ENCODE results near the gene SPATA13.
"Not testable (repeated sequence)": the region's sequence is repeated elsewhere in the genome, so short reads cannot be mapped to it uniquely, and the experiment has no call there.

SPATA13 gene

DNA sequence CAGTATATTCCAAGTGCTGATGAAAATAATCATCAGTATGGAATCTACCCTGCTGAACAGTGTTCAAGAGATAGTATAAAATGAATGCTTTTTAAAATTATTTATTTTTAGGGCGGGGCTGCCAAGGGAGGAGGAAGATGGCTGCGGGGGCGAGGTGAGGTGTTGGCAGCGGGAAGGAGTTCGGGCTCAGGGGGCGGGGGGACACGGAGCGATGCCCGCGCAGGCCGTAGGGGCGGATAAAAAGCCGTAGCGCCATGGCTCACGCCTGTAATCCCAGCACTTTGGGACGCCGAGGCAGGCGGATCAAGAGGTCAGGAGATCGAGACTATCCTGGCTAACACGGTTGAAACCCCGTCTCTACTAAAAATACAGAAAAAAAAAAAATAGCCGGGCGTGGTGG, 167.1 kb downstream of the SPATA13 start:
- not testable (repeated sequence) for DNase-seq

DNA sequence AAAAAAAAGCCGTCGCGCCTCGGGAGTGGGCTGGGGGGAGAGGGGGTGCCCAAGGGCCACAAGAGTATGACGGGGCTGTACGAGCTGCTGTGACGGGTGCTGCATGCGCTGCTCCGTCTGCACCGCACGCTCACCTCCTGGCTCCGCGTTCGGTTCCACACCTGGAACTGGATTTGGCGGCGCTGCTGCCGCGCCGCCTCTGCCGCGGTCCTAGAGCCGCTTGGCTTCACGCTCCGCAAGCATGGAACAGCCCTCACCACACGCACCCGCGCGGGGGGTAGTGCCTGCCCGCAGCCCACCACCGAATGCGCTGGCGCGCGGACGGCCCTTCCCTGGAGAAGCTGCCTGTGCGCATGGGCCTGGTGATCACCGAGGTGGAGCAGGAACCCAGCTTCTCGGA, 167.6 kb downstream of the SPATA13 start:
- no peak for DNase-seq

DNA sequence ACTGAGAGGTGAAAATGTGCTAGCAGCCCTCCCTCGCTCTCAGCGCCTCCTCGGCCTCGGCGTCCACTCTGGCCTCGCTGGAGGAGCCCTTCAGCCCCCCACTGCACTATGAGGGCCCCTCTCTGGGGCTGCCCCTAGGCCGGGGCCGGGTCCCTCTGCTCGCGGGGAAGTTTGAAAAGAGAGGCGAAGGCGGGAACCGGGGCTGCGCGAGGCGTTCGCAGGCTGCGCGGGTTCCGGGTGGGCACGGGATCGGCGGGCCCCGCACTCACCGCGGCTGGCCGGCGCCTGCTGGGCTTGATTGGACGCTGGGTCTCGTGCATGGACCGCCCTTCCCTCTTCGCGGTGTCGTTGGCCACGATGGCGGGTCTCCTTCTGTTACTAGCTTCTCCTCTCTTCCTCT, 178.2 kb downstream of the SPATA13 start:
- DNase-seq: no peak

DNA sequence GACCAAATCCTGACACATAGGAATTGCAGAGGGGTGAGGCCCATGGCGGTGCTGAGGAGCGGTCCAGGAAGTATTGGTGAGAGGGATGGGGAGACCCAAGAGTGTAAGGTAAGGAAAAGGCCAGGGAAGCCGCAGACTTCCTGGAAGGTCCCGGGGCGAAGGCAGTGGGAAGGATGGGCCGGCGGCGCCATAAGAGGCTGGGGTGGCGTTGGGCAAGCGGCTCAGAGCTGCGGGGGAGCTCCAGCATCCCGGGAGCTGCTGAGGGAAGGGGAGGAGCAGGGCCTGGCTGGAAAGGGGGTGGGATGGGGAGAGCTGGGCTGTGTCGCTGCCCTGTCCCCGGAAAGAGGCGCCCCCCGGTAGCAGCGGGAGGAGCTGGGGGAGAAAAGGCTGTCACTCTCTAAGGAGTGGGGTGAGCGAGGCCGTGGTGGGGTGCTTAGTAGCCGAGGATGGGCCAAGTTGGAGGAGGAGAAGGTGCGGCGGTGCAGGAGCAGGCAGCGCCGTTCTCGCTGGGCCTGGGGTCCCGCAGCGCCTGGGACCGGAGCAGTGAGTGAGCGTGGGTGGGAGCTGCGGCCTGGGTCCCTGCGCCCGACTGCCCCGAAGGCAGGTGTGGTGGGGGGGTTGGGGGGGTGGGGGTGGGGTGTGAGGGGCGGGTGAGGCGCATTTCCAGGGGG, 179.6 kb downstream of the SPATA13 start:
- DNase-seq: no peak

DNA sequence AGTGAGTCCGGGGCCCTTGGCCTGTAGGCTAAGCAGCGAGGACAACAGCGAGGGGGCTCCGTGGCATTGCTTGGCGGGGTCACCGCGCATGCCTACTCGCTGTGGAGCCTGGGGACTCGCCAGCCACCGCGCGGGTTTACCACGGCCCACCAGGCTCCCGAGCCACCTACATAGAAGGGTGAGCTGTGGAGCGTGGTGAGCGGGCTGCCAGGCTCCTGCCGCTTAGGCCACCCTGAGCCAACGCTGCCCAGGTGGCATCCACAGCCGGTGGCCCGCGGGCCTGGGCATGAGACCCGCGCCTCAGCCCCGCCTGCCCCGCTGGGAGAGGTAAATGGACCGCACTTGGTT, 180.1 kb downstream of the SPATA13 start:
- no peak for DNase-seq

DNA sequence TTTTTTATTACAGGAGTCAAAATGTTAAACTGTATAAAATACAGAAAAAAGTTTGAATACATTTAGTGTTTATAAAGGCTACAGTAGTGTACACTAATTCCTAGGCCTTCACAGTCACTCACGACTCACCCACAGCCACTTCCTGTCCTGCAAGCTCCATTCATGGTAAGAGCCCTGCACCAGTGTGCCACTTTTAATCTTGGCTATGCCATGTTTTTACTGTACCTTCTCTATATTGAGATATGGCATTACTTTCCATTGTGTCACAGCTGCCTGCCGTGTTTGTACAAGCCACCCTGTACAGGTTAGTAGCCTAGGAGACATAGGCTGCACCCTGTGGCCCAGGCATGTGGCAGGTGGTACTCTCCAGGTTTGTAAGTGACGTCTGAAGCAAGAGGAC, 180.9 kb downstream of the SPATA13 start:
- no peak for DNase-seq

DNA sequence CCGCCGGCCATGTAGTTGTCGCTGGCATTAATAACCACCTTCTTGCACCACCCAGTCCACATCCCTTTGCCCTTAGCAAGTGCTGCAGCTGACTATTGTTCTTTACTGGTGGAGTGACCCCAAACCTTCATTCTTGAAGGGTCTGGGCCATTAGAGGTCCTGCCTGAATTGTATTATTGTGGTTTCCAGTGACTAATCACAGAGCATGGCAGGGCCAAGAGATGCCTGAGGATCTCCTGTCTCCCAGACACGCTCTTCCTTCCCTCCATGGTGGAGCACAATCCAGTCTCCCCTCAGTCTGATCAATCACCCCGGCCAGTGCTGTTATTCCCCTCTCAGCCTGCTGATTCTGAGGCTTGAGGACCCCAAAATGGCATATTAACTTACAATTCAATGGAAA, 187.9 kb downstream of the SPATA13 start:
- no peak for DNase-seq

DNA sequence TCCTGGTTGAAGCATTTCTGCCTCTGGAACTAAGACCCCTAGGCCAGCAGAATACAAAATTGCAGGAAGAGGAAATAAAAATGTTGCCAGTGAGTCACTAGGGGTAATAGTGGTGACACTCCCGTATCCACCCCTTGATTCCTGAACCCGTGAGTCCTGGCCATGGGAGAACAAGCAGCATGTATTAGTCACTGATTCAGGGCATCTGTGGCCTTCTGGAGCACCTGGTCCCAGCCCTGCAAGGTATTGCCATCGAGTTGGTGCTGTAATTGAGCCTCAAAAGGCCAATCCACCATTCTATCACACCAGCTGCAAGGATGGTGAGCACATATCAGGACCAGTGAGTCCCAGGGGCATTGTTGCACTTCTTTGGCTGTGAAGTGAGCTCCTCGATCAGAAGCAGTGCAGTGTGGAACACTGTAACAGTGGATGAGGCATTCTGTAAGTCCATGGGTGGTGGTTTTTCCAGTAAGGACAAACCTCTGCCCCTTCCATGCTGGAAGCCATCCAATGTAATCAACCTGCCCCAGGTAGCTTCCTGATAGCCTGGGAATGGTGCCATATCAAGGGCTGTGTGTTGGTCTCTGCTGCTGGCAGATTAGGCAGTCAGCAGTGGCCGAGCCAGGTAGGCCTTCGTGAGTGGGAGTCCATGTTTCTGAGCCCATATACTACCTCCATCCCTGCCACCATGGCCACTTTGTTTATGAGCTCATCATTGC, 188.4 kb downstream of the SPATA13 start:
- no peak for DNase-seq

DNA sequence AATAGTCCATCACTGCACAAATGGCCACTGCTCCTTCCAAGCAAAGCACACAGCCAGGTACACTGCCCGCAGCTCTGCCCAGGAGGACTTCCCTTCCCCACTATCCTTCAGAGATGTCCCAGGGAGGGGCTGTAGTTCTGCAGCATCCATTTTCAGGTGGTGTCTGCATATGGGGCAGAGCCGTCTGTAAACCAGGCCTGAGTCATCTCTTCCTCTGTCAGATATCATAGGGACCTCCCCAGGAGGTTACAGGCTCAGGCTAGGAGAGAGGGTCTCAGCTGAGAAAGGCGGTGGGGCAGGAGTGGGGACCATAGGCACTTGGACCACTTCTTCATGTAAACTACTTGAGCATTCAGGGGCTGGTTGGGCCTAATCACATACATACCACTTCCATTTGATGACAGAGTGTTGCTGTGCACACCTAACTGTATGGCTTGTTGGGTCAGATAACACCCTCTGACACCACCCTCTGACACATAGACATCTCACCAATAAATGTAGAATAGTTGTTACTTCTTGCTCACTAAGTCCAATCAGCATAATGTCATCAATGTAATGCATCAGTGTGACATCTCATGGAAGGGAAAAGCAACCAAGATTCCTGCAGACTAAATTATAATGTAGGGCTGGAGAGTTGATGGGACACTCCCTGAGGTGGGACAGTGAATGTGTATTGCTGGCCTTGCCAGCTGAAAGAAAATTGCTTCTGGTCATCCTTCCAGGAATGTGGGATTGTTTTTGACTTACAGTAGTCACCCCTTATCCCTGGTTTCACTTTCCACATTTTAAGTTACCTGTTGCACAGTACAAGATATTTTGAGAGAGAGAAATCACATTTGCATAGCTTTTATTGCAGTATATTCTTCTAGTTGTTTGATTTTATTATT, 189.5 kb downstream of the SPATA13 start:
- not testable (repeated sequence) for DNase-seq

DNA sequence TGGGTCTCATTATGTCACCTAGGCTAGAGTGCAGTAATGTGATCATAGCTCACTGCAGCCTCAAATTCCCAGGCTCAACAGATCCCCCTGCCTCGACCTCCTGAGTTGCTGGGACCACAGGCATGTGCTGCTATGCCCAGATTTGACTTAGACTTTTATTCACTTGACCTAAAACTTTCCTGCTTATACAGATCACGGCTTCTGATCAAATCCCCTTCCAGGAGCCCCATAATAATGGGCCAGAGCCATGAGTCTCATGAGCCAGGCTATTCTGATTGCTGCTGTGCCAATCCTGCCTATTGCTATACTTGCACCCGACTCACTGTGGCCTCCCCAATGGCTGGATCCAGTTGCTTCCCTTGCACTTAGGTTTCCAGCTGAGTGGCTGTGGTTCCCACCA, 190.9 kb downstream of the SPATA13 start:
- DNase-seq: no peak

DNA sequence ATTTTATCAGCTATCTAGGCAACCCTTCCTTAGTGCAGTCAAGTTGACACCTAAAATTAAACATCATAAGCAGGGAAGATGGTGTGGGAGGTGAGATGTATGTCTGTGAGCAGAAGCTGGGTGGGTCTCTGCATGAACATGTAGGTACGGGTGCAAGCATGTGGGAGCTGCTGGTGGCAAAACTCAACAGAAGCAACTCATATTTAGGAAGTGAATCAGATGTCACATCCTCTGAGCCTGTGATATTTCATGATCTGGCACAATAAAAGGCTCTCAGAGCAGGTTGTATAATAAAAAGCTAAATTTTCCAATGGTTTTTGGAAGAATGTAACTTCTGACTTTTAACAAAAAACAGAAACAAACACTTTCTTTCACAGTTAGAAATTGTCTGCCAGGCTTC, 193.2 kb downstream of the SPATA13 start:
- DNase-seq: no peak

DNA sequence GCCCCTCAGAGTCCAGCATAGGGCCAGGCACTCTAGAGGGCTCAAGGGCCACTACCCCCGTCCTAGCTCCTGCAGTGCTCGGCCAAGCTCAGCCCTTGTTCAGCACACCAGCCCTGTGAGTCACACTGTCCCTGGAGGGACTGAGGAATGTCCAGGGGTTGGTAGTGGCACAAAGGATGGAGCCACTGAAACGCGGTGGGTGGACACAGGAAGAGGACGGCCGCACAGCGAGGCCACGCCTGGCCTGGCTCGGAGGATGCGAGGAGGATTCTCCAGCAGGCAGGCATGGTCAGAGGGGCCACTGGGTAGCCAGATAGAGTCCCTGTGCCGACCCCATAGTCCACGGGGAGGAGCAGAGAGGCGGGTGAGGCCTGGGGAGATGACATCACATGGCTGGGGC, 194.6 kb downstream of the SPATA13 start:
- no peak for DNase-seq

DNA sequence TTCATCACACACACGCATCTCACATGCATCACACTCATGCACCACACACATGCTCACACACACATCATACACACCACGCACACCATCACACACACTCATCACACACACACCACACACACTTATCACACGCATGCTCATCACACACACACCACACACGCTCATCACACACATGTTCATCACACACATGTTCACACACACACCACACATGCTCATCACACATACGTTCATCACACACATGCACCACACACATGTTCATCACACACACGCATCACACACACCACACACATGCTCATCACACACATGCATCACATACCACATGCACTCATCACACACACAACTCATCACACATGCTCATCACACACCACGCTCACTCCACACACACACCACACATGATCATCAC, 195.8 kb downstream of the SPATA13 start:
- DNase-seq: no peak
